Right lobe of liver (tissue), 4 donors: Measurements from ENCODE around the gene SLC8A1.

Source experiments
- POLR2A ChIP-seq: fragments of 450-650 bp; IDR thresholded peaks from one replicate; pipeline ENCODE4 v1.6.1; 2017; ENCODE audit warnings: antibody characterized with exemption, mild to moderate bottlenecking
- TF ChIP-seq, protein P1 (sequence below), 4 donors: fragments of 200-600 bp in 3 of 4; fragments of 450-650 bp in 1 of 4; IDR thresholded peaks; one replicate each; pipeline versions ENCODE4 v1.5.1 to v1.8.0; 2016 to 2022; ENCODE audit warnings: antibody characterized with exemption in 4 of 4, mild to moderate bottlenecking in 2 of 4
- donor health status: DM: no; HTN: no; CAD: no.
- donor health status: DM: no; HTN: no; CAD: no.
- donor health status: DM: no; HTN: yes; CAD: no.

DNA sequence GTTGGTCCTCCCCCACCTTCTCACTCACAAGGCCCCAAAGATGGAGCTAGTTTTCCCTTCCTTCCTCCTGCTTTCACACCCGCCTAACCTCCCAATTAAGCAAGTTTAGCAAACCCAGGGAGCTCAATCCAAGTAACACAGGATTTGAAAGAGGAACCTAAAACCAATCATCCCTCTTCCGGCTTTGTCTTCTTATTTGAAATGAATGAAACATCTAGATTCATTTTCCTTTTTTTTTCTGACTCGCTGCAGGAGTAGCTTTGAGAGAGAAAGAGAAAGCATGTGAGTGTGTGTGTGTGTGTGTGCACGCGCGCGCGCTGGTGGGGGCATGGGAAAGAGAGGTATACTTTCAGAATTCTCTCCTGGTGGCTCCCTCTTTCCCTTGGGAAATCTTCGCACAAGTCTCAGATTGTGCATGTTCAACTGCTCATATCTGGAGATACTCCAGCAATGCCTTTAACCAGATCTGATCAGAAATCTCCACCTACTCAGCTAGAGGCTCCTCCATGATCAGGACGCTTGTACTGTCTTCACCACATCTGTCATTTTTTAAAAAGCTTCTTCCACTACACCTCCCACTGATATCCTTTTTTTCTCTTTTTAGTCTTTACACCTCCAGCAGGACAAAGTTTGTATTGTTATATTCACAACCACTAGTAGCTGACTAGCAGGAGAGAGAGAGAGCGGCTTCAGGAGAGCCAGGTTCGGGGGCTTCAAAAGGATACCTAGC, 1.7 kb downstream of the SLC8A1 start:
- TF ChIP-seq, protein P1, sequence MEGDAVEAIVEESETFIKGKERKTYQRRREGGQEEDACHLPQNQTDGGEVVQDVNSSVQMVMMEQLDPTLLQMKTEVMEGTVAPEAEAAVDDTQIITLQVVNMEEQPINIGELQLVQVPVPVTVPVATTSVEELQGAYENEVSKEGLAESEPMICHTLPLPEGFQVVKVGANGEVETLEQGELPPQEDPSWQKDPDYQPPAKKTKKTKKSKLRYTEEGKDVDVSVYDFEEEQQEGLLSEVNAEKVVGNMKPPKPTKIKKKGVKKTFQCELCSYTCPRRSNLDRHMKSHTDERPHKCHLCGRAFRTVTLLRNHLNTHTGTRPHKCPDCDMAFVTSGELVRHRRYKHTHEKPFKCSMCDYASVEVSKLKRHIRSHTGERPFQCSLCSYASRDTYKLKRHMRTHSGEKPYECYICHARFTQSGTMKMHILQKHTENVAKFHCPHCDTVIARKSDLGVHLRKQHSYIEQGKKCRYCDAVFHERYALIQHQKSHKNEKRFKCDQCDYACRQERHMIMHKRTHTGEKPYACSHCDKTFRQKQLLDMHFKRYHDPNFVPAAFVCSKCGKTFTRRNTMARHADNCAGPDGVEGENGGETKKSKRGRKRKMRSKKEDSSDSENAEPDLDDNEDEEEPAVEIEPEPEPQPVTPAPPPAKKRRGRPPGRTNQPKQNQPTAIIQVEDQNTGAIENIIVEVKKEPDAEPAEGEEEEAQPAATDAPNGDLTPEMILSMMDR (IDR thresholded peaks at IDR 0.05) = no peak
- no peak for TF ChIP-seq POLR2A
